Peyer's patch (tissue), 4 donors: ENCODE results near the gene THRAP3. TPM values are rescaled to one million over a fixed set of nuclear protein-coding genes. Genes with fewer than 3 reads are reported as not detected.

Source experiments
- DNase-seq, 3 donors: peaks; one replicate each; pipeline ENCODE4 v3.0.0-alpha.2; 2017 to 2019
- H3K27ac ChIP-seq, 4 donors: fragments of 200-600 bp; sonication (generic); one replicate each; pipeline ENCODE4 v1.5.1; 2016 to 2019
- H3K27me3 ChIP-seq, 2 donors: fragments of 200-600 bp; sonication (generic); one replicate each; pipeline ENCODE4 v1.5.1; 2019
- H3K36me3 ChIP-seq, 3 donors: fragments of 200-600 bp; sonication (generic); one replicate each; pipeline ENCODE4 v1.5.1; 2016 to 2019
- H3K4me1 ChIP-seq, 4 donors: fragments of 200-600 bp; sonication (generic); one replicate each; pipeline ENCODE4 v1.5.1; 2016 to 2019
- H3K4me3 ChIP-seq, 4 donors: fragments of 200-600 bp; sonication (generic); 1 replicate in 3 of 4; 2 replicates in 1 of 4; pipeline ENCODE4 v1.5.1; 2016 to 2019; ENCODE audit warnings: mild to moderate bottlenecking in 1 of 4
- H3K9me3 ChIP-seq, 4 donors: fragments of 200-600 bp; sonication (generic); one replicate each; pipeline ENCODE4 v1.5.1; 2016 to 2019; ENCODE audit warnings: mild to moderate bottlenecking in 1 of 4
- CTCF ChIP-seq, 6 experiments: fragments of 450-650 bp in 4 of 6; fragments of 200-600 bp in 2 of 6; sonication (generic) in 1 of 6; IDR thresholded peaks; one replicate each; pipeline ENCODE4 v1.5.1; 2017 to 2019; ENCODE audit warnings: antibody characterized with exemption in 6 of 6, mild to moderate bottlenecking in 3 of 6, moderate library complexity in 1 of 6
- POLR2A ChIP-seq, 2 donors: fragments of 450-650 bp; IDR thresholded peaks; one replicate each; pipeline ENCODE4 v1.5.1; 2017; ENCODE audit warnings: antibody characterized with exemption in 2 of 2, mild to moderate bottlenecking in 2 of 2, moderate library complexity in 2 of 2
- total RNA-seq, 4 donors: library from RNA; depleted of rRNA; stranded (reverse); fragments of >200 nt; gene quantifications; one replicate each; pipeline ENCODE4 v1.1.0, GENCODE V29; 2016

The THRAP3 gene
- total RNA-seq, 4 donors from 2014 or later: 49.5 to 99.0 (median 64.4) TPM

- no peaks in the 10 kb centered on the region for H3K27me3 ChIP-seq
- H3K4me3 ChIP-seq: no peak overlapping the region
- TF ChIP-seq POLR2A (IDR thresholded peaks at IDR 0.05) (no peak), CTCF (IDR thresholded peaks at IDR 0.05) (no peak)
- no peak overlapping the region for H3K27ac ChIP-seq
- H3K4me1 ChIP-seq: no peaks in the 10 kb centered on the region
- peaks cover 0 to 23% (median 0%) of the 10 kb centered on the region in 3 donors for H3K36me3 ChIP-seq
- no peak for DNase-seq
- H3K9me3 ChIP-seq: no peaks in the 10 kb centered on the region
These were observed 113.6 kb downstream of the THRAP3 start for GRCh38 chr1:36337830-36338229.

DNA sequence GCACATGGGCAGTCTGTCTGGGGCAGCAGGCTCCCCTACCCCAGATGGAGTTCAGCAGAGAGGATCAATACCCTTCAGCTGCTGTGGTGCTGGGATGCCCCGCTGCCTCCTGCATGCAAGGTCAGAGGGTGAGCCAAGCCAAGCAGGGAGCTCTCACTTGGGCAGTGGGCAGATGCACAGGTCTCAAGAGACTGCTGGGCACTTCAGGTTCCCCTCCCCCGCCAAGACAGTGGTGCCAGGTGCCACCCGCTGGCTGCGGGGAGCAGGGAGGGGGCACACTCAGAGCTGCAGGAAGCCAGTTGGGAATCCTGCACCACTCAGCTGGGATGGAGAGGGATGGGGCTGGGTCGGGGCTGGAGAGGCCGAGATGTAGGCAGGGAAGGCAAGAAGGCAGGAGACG, 115.0 kb downstream of the THRAP3 start:
- Histone ChIP-seq H3K4me3 (no peak overlapping the region), H3K4me1 (peaks cover 0 to 4% (median 0%) of the 10 kb centered on the region in 4 donors), H3K27ac (no peak overlapping the region), H3K36me3 (peaks cover 0 to 37% (median 0%) of the 10 kb centered on the region in 3 donors), H3K27me3 (no peaks in the 10 kb centered on the region), H3K9me3 (no peaks in the 10 kb centered on the region)
- DNase-seq: no peak
- no peak for TF ChIP-seq POLR2A (IDR thresholded peaks at IDR 0.05)
- no peak for TF ChIP-seq CTCF (IDR thresholded peaks at IDR 0.05)

GRCh38 chr1:36339615-36340014, 115.4 kb downstream of the THRAP3 start:
- Histone ChIP-seq H3K4me1 (peaks cover 0 to 4% (median 0%) of the 10 kb centered on the region in 4 donors), H3K4me3 (no peak overlapping the region), H3K36me3 (peaks cover 0 to 40% (median 0%) of the 10 kb centered on the region in 3 donors), H3K9me3 (no peaks in the 10 kb centered on the region), H3K27me3 (no peaks in the 10 kb centered on the region), H3K27ac (no peak overlapping the region)
- no peak for DNase-seq
- TF ChIP-seq POLR2A (IDR thresholded peaks at IDR 0.05) (no peak), CTCF (IDR thresholded peaks at IDR 0.05) (no peak)

DNA sequence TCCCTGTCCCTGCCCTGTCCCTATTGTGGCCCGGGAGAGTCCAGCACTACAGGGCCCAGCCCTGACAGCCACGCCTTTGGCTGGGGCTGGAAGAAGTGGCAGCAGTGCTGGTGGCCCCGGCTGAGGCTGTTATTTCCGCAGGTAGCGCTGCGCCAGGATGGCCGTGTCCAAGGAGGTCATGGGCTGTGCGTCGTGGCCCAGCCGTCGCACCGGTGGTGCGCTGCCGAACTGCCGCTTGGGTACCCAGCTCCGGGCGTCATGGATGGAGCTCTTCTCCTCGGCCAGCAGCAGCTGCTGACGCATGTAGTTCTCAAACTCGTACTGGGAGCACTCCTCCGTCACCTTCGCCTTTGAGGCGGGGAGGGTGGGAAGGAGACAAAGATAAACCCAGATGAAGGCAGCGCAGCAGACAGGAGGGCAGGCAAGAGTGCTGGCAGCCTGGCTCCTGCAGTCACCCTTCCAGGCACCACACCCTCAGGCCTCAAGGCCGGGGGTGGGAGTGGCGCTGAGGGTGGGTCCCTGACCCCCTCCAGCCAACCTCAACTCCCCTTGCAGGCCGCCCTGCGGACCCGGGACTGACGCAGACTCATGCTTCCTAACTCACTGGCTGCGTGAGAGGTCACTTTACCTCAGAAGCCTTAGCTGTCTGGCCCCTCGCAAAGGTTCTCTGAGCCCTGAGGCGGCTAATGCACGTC, 117.5 kb downstream of the THRAP3 start:
- no peak overlapping the region for H3K27ac ChIP-seq
- TF ChIP-seq CTCF (IDR thresholded peaks at IDR 0.05) (no peak), POLR2A (IDR thresholded peaks at IDR 0.05) (no peak)
- no peaks in the 10 kb centered on the region for H3K27me3 ChIP-seq
- H3K9me3 ChIP-seq: no peaks in the 10 kb centered on the region
- no peak for DNase-seq
- peaks cover 0 to 59% (median 0%) of the 10 kb centered on the region in 3 donors for H3K36me3 ChIP-seq
- H3K4me3 ChIP-seq: no peak overlapping the region
- H3K4me1 ChIP-seq: peaks cover 0 to 4% (median 0%) of the 10 kb centered on the region in 4 donors

GRCh38 chr1:36342426-36343185, 118.4 kb downstream of the THRAP3 start:
- Histone ChIP-seq H3K4me1 (peaks cover 0 to 4% (median 0%) of the 10 kb centered on the region in 4 donors), H3K27me3 (no peaks in the 10 kb centered on the region), H3K27ac (no peak overlapping the region), H3K9me3 (no peaks in the 10 kb centered on the region), H3K4me3 (no peak overlapping the region), H3K36me3 (peaks cover 0 to 67% (median 0%) of the 10 kb centered on the region in 3 donors)
- peak in 2 of 3 donors; percentile 55 to 75 for DNase-seq
- TF ChIP-seq CTCF (IDR thresholded peaks at IDR 0.05) (peak; percentile 29 to 70 (median 63)), POLR2A (IDR thresholded peaks at IDR 0.05) (no peak)
